ENCODE data around the gene RNF157. TPM values are rescaled to one million over a fixed set of nuclear protein-coding genes. Genes with fewer than 3 reads are reported as not detected.

RNF157 gene
- total RNA-seq, 1 experiment from 2014 or later = 6.7 TPM

- no peak for DNase-seq (ENCODE audit: low read depth)
These were observed 82.5 kb downstream of the RNF157 start for GRCh38 chr17:76157759-76158158.

GRCh38 chr17:76156662-76156991 lies 83.7 kb downstream of the RNF157 start:
- no peak for DNase-seq (ENCODE audit: low read depth)

GRCh38 chr17:76155988-76156661 lies 84.2 kb downstream of the RNF157 start:
- no peak for DNase-seq (ENCODE audit: low read depth)

DNA sequence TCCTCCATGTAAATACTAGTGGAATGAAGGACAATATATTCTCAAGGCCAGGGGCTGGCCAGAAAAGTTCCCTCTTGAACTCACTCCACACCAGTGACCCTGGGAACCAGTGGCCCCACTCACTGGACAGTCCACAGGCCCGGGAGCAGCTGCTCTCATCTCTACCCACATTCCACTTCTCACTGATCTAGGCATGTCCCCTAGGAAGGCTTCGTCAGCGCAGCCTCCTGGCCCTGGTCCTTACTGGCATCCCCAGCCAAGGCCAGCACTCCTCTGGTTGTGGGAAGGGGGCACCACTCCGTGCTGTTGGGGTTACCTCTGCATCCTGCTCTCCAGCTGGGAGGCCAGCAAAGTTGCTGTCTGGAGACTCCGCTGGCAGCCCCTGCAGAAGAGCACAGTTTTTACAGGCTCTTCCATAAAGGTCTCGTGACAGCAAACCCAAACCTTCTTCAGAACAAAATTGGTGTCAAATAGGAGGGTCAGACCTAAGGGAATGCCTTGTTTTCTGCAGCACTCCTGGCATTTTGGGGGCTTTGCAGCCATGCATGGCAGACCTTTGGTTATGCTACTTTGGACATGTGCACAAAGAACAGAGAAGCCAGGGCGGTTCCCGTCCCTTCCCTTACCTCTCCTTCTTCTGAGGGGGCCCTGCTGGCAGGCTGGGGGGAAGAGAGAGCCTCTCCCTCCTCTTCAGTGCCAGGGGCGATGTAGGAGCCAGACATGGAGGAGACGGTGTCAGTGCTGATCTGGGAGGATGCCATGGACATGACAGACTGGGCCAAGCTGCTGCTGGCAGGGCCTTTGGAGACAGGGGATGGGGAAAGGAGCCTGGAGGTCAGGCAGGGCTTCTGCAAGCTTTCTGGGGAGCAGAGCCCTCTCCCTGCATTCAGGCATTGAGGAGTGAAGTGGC lies 85.1 kb downstream of the RNF157 start:
- no peak for DNase-seq (ENCODE audit: low read depth)

DNA sequence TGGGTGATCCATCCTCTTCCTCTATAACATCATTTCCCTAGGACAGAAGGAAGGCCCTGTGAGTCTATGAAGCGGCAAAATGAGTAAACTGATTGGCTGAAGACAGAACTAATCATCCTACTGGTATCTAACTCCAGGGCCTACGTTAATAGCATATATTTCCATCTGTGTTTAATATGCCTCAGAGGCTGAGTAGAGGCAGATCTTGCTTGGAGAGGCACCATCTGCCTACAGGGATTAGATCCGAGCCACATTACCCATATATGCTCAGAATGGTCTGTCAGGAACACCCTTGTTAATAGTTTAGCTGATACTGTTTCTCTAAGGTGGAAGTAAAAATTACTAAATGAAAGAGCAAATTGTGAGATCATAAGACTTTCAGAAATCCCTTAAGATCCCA lies 86.0 kb downstream of the RNF157 start:
- no peak for DNase-seq (ENCODE audit: low read depth)

DNA sequence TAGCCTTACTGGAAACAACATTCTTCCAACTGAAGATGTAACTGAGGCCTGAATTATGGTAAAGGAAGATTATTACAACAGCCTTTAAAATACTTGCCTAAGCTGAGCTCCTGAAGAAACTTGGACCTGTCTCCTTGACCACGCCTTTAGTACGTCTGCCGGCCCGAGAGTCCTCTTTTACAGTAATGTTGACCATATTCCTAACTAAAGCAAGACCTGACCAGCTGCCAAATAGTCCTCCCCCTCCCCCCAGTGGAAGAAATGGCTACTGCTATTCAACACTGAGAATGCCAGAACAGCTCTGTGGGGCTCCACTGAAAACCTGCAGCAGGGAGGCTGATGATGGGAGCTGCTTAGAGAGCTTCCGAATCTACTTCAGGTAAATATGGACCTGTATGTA lies 86.7 kb downstream of the RNF157 start:
- no peak for DNase-seq (ENCODE audit: low read depth)

- no peak for DNase-seq (ENCODE audit: low read depth)
These were observed 87.1 kb downstream of the RNF157 start for GRCh38 chr17:76153202-76153601.

GRCh38 chr17:76152591-76152990 lies 87.7 kb downstream of the RNF157 start:
- no peak for DNase-seq (ENCODE audit: low read depth)

DNA sequence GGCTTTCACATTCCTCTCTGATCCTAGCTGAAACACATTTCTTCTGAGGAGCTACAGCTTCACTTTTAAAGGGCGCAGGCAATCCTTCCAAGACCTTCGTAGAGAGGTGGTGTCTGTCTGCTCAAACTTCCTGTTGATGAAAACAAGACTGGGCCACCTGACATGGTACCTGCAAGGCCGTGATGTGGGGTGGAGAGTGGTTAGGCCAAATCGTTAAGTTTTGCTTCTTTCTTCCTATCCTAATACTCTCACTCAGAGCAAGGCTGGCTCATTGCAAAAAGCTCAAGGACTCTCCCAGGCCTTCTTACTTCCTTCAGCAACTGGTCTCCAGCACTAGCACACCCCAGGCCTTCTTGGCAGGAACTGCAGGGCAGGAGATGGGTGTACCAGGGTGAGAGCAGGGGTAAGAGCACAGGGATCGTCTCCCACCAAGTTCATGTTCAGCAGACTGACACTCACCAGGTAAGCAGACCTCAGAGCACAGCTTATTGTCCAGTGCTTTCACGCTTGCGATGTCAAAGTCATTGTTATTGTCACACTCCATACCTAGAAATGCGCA lies 88.3 kb downstream of the RNF157 start:
- no peak for DNase-seq (ENCODE audit: low read depth)

- no peak for DNase-seq (ENCODE audit: low read depth)
These were observed 89.3 kb downstream of the RNF157 start for GRCh38 chr17:76150712-76151622.

DNA sequence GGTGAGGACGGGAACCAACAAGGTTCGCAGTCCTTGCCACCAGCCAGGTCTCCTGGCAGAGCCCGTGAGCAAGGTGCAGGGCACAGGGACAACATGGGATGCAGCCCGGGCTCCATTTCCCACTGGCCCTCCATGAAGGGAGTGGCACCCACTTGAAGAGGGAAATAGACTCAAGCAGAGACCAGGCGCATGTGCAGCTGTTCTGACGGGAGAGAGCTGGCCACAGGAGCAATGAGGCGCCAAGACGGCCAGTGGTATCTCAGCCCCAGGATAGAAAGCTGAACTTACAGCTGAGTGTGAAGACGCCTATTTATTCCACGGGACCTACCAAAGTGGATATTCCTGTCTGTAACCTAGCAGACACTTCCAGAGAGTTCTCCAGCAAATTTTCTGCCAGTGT lies 91.1 kb downstream of the RNF157 start:
- no peak for DNase-seq (ENCODE audit: low read depth)

DNA sequence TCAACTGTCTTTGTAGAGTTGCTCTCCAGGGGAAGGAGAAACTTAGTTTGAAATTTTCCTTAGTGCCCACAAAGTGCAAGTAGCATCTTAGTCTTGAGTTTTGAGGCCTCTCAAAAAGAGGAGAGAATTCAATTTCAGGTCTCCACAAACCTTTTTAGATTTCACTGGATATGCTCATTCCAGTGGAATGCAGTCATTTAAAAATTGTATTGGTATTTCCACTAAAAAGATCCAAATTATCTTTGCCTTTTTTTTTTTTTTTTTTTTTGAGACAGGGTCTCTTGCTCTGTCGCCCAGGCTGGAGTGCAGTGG lies 92.3 kb downstream of the RNF157 start:
- DNase-seq (ENCODE audit: low read depth) = no peak

- peak; percentile 22 for DNase-seq (ENCODE audit: low read depth)
These were observed 92.9 kb downstream of the RNF157 start for GRCh38 chr17:76147211-76148014.

- DNase-seq (ENCODE audit: low read depth) = no peak
These were observed 94.0 kb downstream of the RNF157 start for GRCh38 chr17:76146053-76146851.

GRCh38 chr17:76145231-76146052 lies 94.9 kb downstream of the RNF157 start:
- no peak for DNase-seq (ENCODE audit: low read depth)

GRCh38 chr17:76142585-76143041 lies 97.7 kb downstream of the RNF157 start:
- no peak for DNase-seq (ENCODE audit: low read depth)

DNA sequence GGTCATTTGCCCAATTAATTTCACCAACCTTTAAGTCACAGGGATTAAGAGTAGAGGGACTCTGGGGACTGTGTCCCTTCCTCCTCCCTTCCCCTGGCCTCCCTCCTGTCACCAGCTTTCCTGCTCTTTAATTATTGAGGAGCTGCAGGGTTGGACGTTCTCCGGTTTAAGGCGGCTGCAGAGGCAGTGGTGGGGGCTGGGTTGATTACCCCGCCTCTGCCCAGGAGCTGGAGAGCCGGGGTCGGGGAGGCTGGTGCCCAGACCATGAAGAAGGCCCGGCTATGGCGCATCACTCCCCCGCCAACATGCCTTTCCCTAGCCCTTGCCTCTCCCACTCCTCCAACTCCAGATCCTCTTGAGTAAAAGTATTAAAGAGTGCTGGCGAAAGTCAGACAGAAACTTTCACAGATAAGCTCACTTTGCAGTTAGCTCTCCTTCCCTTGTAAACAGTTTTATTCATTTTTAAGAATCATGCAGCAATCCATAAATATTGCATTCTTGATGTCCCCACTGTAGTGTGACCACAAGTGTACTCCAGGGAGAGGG lies 98.2 kb downstream of the RNF157 start:
- no peak for DNase-seq (ENCODE audit: low read depth)

- DNase-seq (ENCODE audit: low read depth) = peak; percentile 87
These were observed 98.9 kb downstream of the RNF157 start, which contains the start of gene FOXJ1 for GRCh38 chr17:76141212-76142038. Gene FOXJ1, minus strand, starts transcription at chr17:76141245. Its CDS starts 850 bp downstream, at chr17:76140395.
